Esophagus squamous epithelium (tissue), 5 donors: ENCODE measurements around the gene RTTN. TPM values are rescaled to one million over a fixed set of nuclear protein-coding genes. Genes with fewer than 3 reads are reported as not detected.

Source experiments
- DNase-seq: peaks from one replicate; lab custom pipeline; 2025; lab: John Stamatoyannopoulos, UW
- H3K27ac ChIP-seq, 4 donors: fragments of 200-600 bp; sonication (generic); one replicate each; pipeline ENCODE4 v1.5.1; 2016 to 2019; ENCODE audit warnings: mild to moderate bottlenecking in 1 of 4
- H3K27me3 ChIP-seq, 4 donors: fragments of 200-600 bp; sonication (generic); 1 replicate in 3 of 4; 2 replicates in 1 of 4; pipeline versions ENCODE4 v1.5.1 to v1.6.0; 2017 to 2021; ENCODE audit warnings: antibody characterized with exemption in 1 of 4
- H3K36me3 ChIP-seq, 3 donors: fragments of 200-600 bp; sonication (generic); one replicate each; pipeline ENCODE4 v1.5.1; 2016 to 2019
- H3K4me1 ChIP-seq, 3 donors: fragments of 200-600 bp; sonication (generic); one replicate each; pipeline ENCODE4 v1.5.1; 2017 to 2019
- H3K4me3 ChIP-seq, 4 donors: fragments of 200-600 bp; sonication (generic); 1 replicate in 3 of 4; 2 replicates in 1 of 4; pipeline ENCODE4 v1.5.1; 2016 to 2019; ENCODE audit warnings: mild to moderate bottlenecking in 2 of 4, moderate library complexity in 1 of 4
- H3K9me3 ChIP-seq, 3 donors: fragments of 200-600 bp; sonication (generic); one replicate each; pipeline ENCODE4 v1.5.1; 2016 to 2019
- CTCF ChIP-seq, 6 experiments: fragments of 450-650 bp in 4 of 6; fragments of 200-600 bp in 2 of 6; sonication (generic) in 2 of 6; IDR thresholded peaks; one replicate each; pipeline ENCODE4 v1.5.1; 2016 to 2019; ENCODE audit warnings: antibody characterized with exemption in 6 of 6, mild to moderate bottlenecking in 4 of 6, moderate library complexity in 4 of 6
- POLR2A ChIP-seq, 4 donors: fragments of 450-650 bp; IDR thresholded peaks; one replicate each; pipeline ENCODE4 v1.6.1; 2017; ENCODE audit warnings: antibody characterized with exemption in 4 of 4, mild to moderate bottlenecking in 4 of 4, moderate library complexity in 3 of 4
- WGBS, 2 donors: methylation state at CpG; one replicate each; pipeline ENCODE4 v1.1.5; 2018; 5-methylcytosine and 5-hydroxymethylcytosine counted together
- intact Hi-C: fragments of 100-400 bp; cut with DNase I; formaldehyde crosslinking; loops from one replicate; pipeline ENCODE4 v1.15.0; 2022
- total RNA-seq, 4 donors: library from RNA; depleted of rRNA; stranded (reverse); fragments of >200 nt; gene quantifications; one replicate each; pipeline ENCODE4 v1.1.0, GENCODE V29; 2016
- donor health status: DM: yes; HTN: yes; CAD: no.

The RTTN gene
- total RNA-seq, 4 donors from 2014 or later: 4.1 to 14.4 (median 9.2) TPM

DNA sequence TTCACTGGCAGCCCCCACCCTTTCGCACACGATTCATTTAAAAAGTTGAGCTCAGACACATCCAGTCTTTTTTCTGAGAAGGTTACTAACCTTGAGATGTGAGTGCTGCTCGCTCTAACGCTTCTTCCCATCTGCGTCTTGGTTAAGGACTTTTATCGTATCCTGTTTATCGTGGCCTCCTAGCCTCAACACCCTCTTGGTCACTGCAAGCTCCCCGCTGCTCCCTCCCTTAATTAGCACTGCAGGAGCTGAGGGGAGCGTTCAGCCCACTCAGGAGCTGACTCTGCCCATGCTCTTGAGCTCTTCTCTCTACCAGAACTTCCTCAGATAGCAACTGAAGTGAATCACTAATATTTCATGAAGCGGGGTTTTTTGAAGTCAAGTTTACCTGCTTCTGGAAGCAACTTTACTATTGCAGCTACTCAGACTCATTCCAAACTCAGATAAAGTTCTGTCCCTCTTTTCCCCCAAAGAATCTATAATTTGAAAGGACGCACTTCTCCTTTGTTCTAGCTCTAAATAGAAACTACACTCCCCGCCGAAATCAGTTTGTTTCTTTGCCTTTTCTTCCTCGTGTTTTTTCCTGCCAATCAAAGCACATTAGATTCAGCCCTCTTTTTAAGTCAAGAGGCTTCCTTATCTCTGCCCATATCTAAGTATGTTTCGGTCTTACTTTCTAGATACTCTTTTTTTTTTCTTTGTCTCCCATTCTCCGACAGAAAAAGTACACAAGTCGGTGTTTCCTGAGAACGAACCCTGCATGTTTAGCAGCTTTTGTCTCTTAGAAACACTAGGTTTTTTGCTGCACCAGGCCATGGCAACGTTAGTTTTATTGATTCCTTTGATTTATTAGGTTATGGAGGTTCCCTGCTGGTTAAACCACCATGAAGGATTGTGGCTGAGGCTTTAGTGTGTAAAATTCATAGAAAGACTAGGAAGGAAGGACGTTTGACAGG lies 248.5 kb downstream of the RTTN start:
- Histone ChIP-seq H3K4me1 (no peaks in the 10 kb centered on the region), H3K27me3 (no peaks in the 10 kb centered on the region), H3K36me3 (no peaks in the 10 kb centered on the region), H3K4me3 (peak overlapping the region in 1 of 4 donors; percentile 29), H3K27ac (peak overlapping the region in 2 of 4 donors; percentile 6), H3K9me3 (no peaks in the 10 kb centered on the region)
- WGBS, 2 donors: 65% methylated on average over 20 of the region's 20 CpGs
- intact Hi-C loops: no loop called here
- no peak for TF ChIP-seq POLR2A (IDR thresholded peaks at IDR 0.05)
- no peak for TF ChIP-seq CTCF (IDR thresholded peaks at IDR 0.05)
- no peak for DNase-seq

- 54 to 80% methylated on average over 3 to 5 of the region's 5 CpGs for WGBS, 2 donors
- H3K9me3 ChIP-seq: no peaks in the 10 kb centered on the region
- TF ChIP-seq CTCF (IDR thresholded peaks at IDR 0.05): no peak
- TF ChIP-seq POLR2A (IDR thresholded peaks at IDR 0.05): no peak
- peak overlapping the region in 1 of 4 donors; percentile 6 for H3K27ac ChIP-seq
- intact Hi-C loops: no loop called here
- no peaks in the 10 kb centered on the region for H3K4me1 ChIP-seq
- H3K4me3 ChIP-seq: peak overlapping the region in 1 of 4 donors; percentile 29
- DNase-seq: no peak
- H3K27me3 ChIP-seq: no peaks in the 10 kb centered on the region
- no peaks in the 10 kb centered on the region for H3K36me3 ChIP-seq
These were observed 249.4 kb downstream of the RTTN start for GRCh38 chr18:69956057-69956456.

DNA sequence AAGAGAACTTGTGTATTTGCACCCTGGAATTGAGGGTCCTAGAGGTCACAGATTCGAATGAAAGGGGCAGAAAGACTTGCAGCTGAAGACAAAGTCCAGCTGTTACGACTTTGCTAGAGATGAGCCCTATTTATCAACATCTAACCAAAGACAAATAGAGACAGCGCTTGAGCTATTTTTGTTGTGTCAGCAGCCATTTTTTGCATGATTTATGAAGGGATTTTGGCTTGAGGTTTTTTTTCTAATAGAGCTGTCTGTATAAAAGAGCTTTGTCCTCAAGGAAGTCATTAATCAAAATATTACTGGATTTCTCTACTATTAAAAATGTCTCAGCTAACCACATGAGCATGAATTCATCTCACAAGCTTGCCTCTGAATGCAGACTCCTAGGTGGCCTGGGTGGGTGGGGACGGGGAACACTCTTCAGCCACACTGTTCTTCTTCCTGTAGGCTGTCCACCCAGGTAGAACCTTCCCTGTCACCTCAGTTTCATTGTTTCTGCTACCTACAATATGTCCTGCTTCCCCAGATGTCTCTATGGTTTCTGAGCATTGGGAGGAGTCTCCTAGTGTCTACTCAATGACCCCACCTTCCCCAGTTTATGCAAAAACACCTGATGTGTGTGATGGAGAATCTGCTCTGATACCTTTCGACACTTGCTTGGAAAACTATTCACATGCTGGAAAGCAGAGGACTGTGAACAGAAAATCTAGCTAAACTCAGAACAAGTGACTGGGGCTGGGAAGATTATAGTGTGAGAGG lies 250.6 kb downstream of the RTTN start:
- no peaks in the 10 kb centered on the region for H3K4me1 ChIP-seq
- H3K4me3 ChIP-seq: no peak overlapping the region
- intact Hi-C loops: no loop called here
- H3K27me3 ChIP-seq: no peaks in the 10 kb centered on the region
- TF ChIP-seq CTCF (IDR thresholded peaks at IDR 0.05): no peak
- no peak for TF ChIP-seq POLR2A (IDR thresholded peaks at IDR 0.05)
- no peak for DNase-seq
- H3K36me3 ChIP-seq: no peaks in the 10 kb centered on the region
- H3K27ac ChIP-seq: no peak overlapping the region
- H3K9me3 ChIP-seq: no peaks in the 10 kb centered on the region
- WGBS, 2 donors: 29 to 41% methylated on average over 5 of the region's 5 CpGs

DNA sequence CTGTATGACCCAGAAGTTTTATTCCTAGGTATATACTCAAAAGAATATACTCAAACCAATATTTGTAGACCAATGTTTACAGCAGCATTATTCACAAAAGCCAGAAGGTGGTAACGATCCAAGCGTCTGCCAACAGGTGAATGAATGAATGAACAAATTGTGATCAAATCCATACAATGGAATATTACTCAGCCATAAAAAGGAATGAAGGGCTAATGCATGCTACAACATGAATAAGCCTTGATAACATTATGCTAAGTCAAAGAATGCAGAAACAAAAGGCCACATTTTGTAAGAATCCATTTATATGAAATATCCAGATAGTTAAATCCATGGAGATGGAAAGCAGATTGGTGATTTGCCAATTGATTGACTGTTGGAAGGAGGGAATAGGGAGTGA lies 252.3 kb downstream of the RTTN start:
- no peak overlapping the region for H3K4me3 ChIP-seq
- H3K9me3 ChIP-seq: no peaks in the 10 kb centered on the region
- 85 to 87% methylated on average over 2 of the region's 2 CpGs for WGBS, 2 donors
- no peak for DNase-seq
- intact Hi-C loops: no loop called here
- H3K36me3 ChIP-seq: no peaks in the 10 kb centered on the region
- H3K4me1 ChIP-seq: no peaks in the 10 kb centered on the region
- H3K27me3 ChIP-seq: no peaks in the 10 kb centered on the region
- no peak overlapping the region for H3K27ac ChIP-seq
- TF ChIP-seq CTCF (IDR thresholded peaks at IDR 0.05): no peak
- no peak for TF ChIP-seq POLR2A (IDR thresholded peaks at IDR 0.05)

Other genes starting within 250 kb of the RTTN start
- 10 to 100 TPM; 18.8 to 23.2 (median 19.9) TPM for gene SOCS6, start 83.4 kb upstream of the RTTN start, total RNA-seq